GM12875 (cell line): ENCODE data around the gene TTI1.

Experiments
- H3K4me3 ChIP-seq: one replicate; pipeline ENCODE4 v1.5.1; 2011; ENCODE audit warnings: low read depth, low read length, control low read depth
- TF ChIP-seq, protein P1 (sequence below): IDR thresholded peaks from 2 replicates; pipeline ENCODE4 v1.5.1; 2011; ENCODE audit warnings: low read depth, mild to moderate bottlenecking, control low read depth, inconsistent platforms, low read length, moderate library complexity, borderline replicate concordance; ENCODE audit not compliant: insufficient read depth

TTI1 gene

DNA sequence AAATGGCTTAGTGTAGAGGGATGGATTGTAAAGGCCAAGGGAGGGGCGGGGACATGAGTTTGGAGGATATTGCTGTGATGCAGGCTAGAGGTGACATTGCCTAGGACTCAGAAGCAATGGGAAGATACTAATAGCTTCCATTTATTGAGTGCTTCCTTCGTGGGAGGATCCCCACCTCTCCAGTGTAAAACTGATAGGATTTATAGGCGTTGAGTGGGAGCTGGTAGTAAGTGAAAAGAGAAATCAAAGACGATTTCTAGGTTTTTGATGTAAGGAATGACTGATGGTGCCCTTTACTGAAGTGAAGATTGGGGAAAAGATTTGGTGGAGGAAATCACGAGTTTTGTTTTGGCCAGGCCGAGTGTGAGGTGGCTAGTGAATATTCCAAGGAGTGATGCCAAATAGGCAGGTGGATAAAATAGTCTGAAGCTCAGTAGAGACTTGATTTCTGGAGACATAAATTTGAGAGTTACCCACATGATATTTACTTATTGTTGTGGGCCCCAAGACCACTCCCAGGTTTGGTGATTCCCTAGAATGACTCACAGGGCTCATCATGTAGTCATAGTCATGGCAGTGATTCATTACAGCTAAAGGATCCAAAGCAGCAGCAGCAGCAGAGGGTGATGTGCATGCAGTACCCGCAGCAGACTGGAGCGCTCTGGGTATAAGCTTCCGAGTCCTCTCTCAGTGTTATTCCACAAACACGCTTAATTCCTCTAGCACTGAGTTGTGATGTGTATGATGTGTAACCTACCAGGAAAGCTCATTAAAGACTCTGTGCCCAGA lies 10.4 kb upstream of the TTI1 start:
- no peak overlapping the region for H3K4me3 ChIP-seq
- TF ChIP-seq, protein P1, sequence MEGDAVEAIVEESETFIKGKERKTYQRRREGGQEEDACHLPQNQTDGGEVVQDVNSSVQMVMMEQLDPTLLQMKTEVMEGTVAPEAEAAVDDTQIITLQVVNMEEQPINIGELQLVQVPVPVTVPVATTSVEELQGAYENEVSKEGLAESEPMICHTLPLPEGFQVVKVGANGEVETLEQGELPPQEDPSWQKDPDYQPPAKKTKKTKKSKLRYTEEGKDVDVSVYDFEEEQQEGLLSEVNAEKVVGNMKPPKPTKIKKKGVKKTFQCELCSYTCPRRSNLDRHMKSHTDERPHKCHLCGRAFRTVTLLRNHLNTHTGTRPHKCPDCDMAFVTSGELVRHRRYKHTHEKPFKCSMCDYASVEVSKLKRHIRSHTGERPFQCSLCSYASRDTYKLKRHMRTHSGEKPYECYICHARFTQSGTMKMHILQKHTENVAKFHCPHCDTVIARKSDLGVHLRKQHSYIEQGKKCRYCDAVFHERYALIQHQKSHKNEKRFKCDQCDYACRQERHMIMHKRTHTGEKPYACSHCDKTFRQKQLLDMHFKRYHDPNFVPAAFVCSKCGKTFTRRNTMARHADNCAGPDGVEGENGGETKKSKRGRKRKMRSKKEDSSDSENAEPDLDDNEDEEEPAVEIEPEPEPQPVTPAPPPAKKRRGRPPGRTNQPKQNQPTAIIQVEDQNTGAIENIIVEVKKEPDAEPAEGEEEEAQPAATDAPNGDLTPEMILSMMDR = no peak

DNA sequence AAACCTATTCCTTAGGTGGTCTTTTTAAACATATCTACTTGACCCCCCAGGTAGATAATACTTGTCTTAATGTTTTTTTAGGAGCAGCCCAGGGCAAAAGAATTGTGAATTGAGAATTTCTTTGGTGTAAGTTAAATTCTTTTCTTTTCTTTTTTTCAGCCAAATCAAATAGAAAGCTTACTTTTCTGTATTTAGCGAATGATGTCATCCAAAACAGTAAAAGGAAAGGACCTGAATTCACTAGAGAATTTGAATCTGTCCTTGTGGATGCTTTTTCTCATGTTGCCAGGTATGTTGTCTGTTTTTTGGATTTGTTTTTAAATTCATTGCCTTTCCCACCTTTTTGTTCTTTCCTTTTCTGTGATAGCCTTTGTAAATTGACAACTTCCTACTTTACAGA lies 7.0 kb upstream of the TTI1 start:
- TF ChIP-seq, protein P1 = no peak

DNA sequence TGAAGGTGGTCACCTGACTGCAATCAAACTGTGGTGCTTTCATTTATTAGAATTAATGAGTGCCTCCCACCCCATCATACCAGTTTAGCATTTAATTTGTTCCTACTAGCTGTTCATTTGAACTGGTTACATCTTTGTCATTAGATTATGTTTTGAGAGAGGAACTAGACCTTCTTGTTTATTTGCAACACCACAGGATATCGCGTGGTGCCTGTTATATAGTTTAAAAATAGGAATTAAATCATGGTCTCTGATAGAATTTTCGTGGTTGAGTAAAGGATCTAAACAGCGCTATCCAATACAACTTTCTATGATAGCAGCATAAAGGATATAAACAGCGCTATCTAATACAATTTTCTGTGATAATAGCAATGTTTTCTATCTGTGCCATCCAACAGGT lies 3.1 kb upstream of the TTI1 start:
- no peak overlapping the region for H3K4me3 ChIP-seq
- TF ChIP-seq, protein P1 = no peak

More for the DNA sequence above, 7.0 kb upstream of the TTI1 start:
- H3K4me3 ChIP-seq = no peak overlapping the region

DNA sequence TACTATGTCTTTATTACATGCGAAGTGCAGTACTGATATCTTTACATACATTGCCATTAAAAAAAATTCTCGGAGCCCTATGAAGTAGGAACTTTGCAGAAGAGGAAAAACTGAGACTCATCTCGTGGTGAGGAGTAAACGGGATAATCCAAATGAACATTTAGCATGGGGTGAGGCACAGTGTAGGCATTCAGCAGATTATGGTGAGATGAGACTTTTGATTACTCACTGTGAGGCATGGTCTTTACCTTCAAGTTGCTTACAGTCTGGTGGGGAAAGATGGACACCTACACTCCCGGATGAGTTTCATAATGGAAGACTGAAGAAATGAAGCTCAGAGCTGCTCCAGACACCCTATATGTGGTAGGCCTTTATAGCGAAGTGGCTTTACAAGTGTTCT lies 1.7 kb upstream of the TTI1 start:
- no peak overlapping the region for H3K4me3 ChIP-seq
- TF ChIP-seq, protein P1 = no peak

DNA sequence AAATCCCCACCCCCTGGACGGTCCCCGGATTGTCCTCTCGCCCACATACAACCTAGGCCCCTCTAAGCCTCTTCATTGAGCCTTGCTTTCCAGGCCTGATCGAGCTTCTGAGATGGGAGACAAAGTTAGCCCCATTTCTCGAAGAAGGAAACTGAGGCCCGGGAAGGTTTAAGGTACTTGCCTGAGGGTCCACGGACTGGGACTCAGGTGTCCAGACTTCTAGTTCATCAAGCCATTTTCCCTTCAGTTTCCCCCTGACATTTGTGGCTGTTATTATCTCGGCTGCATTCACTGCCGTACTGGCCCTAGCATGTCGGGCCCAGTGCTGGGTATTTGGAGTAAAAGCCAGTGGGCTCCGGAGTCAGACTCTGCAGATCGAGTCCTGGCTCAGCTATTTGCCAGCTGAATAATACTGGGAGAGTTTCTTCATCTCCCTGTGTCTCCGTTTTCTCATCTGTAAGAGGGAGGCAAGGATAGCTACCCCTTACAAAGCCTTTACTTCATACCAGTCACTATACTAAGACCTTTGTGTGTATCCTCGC lies 923 bp upstream of the TTI1 start:
- peak overlapping the region; percentile 68 for H3K4me3 ChIP-seq
- TF ChIP-seq, protein P1 = no peak

DNA sequence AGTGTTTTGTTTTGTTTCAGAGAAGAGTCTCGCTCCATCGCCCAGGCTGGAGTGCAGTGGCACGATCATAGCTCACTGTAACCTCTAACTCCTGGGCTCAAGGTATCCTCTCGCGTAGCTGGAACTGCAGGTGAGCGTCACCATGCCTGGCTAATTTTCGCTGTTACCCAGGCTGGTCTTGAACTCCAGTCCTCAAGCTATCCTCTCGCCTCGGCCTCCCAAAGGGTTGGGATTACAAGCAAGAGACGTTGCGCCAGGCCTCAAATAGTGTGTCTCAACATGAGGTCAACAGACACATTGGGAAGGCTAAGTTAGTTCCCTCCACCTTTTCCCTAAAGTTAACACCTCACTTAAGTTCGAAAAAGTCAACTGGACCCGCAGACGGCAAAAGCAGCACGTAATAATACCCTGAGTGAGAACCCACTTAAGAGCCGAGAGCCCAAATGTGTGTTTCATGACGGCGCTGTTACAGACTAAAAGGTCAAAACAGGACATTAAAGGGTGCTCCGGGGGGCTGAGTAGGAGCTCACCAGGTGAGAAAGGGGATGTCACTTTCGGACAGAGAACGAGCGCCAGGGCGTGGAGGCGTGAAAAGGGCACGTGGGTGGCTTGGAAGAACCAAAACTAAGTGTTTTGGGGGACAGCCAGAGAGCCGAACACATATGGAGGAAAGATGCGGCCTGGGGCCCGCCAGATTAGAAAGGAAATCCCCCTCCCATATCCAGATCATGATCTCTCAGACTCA lies 499 bp downstream of the TTI1 start:
- TF ChIP-seq, protein P1 = no peak
- peak overlapping the region; percentile 68 for H3K4me3 ChIP-seq

DNA sequence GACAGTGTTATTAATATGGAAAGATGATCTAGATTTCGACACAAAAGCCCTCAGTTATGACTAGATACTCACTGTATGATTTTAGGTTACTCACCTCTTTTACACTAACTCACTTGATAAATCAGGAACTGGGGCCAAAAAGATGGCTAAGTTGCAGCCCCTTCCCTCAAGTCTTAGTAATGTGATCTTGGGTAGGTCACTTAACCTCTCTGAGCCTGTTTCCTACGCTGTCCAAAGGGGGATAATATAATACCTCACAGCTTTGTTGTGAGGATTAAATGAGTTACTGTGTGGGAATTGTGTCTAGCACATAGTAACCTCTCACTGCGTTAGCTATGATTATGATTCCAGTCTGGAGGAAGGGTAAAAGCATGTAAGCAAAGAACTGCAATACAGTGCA lies 1.3 kb downstream of the TTI1 start:
- no peak overlapping the region for H3K4me3 ChIP-seq
- TF ChIP-seq, protein P1 = no peak
